GM19025 (cell line): ENCODE data around the gene PON3.

Source experiments
- ATAC-seq: cut with Tn5 transposase; IDR thresholded peaks from one replicate; pipeline ENCODE4 v1.9.1; 2021; ENCODE audit warnings: mild to moderate bottlenecking, low read depth, moderate library complexity; ENCODE audit not compliant: unreplicated experiment

The PON3 gene

DNA sequence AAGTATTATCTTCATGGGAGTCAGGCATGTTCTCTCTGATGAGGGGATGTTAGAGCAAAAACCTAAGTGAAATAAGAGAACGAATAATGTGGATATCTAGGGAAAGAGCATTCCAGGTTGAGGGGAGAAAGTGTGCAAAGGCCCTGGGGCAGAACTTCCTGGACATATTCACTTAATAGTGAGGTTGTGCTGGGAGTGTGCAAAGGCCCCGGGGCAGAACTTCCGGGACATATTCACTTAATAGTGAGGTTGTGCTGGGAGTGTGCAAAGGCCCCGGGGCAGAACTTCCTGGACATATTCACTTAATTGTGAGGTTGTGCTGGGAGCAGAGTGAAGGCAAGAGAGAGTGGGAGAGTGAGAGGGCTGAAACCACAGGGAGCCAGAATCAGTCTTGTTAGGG is 83.6 kb downstream of the PON3 start:
- no peak for ATAC-seq

GRCh38 chr7:95311389-95311788 is 84.8 kb downstream of the PON3 start:
- ATAC-seq = no peak

DNA sequence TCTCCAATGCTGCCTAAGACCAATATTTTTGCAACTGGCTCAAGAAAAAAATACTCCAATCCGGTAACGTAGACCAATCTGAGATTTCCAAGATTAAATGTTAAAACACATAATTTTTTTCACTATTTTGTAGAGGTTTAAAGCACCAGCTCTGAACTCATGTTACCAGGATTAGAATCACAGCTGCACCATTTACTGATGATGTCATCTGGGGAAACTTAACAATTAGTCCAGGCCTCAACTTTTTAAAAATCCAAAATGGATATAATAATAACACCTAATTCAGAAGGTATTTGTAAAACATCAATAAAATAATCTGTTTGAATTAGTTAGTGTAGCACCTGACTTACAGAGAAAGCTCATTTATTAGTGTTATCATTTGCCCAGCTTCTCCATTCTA is 86.2 kb downstream of the PON3 start:
- ATAC-seq = no peak
